Measurements from ENCODE around the gene MAPK7. TPM values are rescaled to one million over a fixed set of nuclear protein-coding genes. Genes with fewer than 3 reads are reported as not detected.

Gene MAPK7
- total and polyA plus RNA-seq, 2 experiments from 2014 or later = 21.2 to 28.6 TPM

- H3K36me3 ChIP-seq (ENCODE audit: low read depth) = no peaks in the 10 kb centered on the region
- H2AFZ ChIP-seq = no peak overlapping the region
- no peak overlapping the region for H3K9ac ChIP-seq
- TF ChIP-seq EZH2 (IDR thresholded peaks at IDR 0.05; ENCODE audit: insufficient read depth, poor library complexity, severe bottlenecking) = no peak
- TF ChIP-seq EZH2phosphoT487 (IDR thresholded peaks at IDR 0.05; ENCODE audit: insufficient read depth, low read depth) = no peak
- no peaks in the 10 kb centered on the region for H3K9me3 ChIP-seq (ENCODE audit: low read depth)
- peaks cover 18% of the 10 kb centered on the region; the same call in 1 of the 2 replicates for H3F3A ChIP-seq (ENCODE audit: insufficient read depth)
- H3K27me3 ChIP-seq (replicated peaks; ENCODE audit: insufficient read depth) = no peaks in the 10 kb centered on the region
- no peak overlapping the region for H3K4me3 ChIP-seq
- H3K9me2 ChIP-seq (ENCODE audit: insufficient read depth) = no peaks in the 10 kb centered on the region
- in situ Hi-C loops (cut with MboI) = no loop called here
- H3K4me2 ChIP-seq (ENCODE audit: unreplicated experiment) = no peak overlapping the region
- H3K79me2 ChIP-seq (ENCODE audit: insufficient read depth) = no peaks in the 10 kb centered on the region
- peaks cover 21% of the 10 kb centered on the region for H3K4me1 ChIP-seq (ENCODE audit: insufficient read depth)
- WGBS, 2 experiments (ENCODE audit: low coverage in 1 of 2, low lambda C conversion rate in 2 of 2, missing lambda C conversion rate in 2 of 2) = 57 to 59% methylated on average over 20 of the region's 20 CpGs
- peak; percentile 28 for DNase-seq
- no peak overlapping the region for H3K27ac ChIP-seq
- H4K20me1 ChIP-seq (ENCODE audit: insufficient read depth) = no peaks in the 10 kb centered on the region
Observed at GRCh38 chr17:19341641-19342610, 36.4 kb upstream of the MAPK7 start.

- H3K4me2 ChIP-seq (ENCODE audit: unreplicated experiment) = no peak overlapping the region
- H2AFZ ChIP-seq = no peak overlapping the region
- no peaks in the 10 kb centered on the region for H3K79me2 ChIP-seq (ENCODE audit: insufficient read depth)
- no peaks in the 10 kb centered on the region for H3K27me3 ChIP-seq (replicated peaks; ENCODE audit: insufficient read depth)
- no peak for TF ChIP-seq EZH2phosphoT487 (IDR thresholded peaks at IDR 0.05; ENCODE audit: insufficient read depth, low read depth)
- TF ChIP-seq EZH2 (IDR thresholded peaks at IDR 0.05; ENCODE audit: insufficient read depth, poor library complexity, severe bottlenecking) = no peak
- H3F3A ChIP-seq (ENCODE audit: insufficient read depth) = peaks cover 26% of the 10 kb centered on the region
- no peaks in the 10 kb centered on the region for H3K9me2 ChIP-seq (ENCODE audit: insufficient read depth)
- H4K20me1 ChIP-seq (ENCODE audit: insufficient read depth) = no peaks in the 10 kb centered on the region
- H3K9me3 ChIP-seq (ENCODE audit: low read depth) = no peaks in the 10 kb centered on the region
- no peak overlapping the region for H3K27ac ChIP-seq
- H3K9ac ChIP-seq = no peak overlapping the region
- 66 to 69% methylated on average over 6 to 7 of the region's 7 CpGs for WGBS, 2 experiments (ENCODE audit: low coverage in 1 of 2, low lambda C conversion rate in 2 of 2, missing lambda C conversion rate in 2 of 2)
- no peak overlapping the region for H3K4me3 ChIP-seq
- in situ Hi-C loops (cut with MboI) = no loop called here
- no peak for DNase-seq
- H3K4me1 ChIP-seq (ENCODE audit: insufficient read depth) = peaks cover 28% of the 10 kb centered on the region
- H3K36me3 ChIP-seq (ENCODE audit: low read depth) = no peaks in the 10 kb centered on the region
Observed at GRCh38 chr17:19342611-19343255, 35.6 kb upstream of the MAPK7 start.

DNA sequence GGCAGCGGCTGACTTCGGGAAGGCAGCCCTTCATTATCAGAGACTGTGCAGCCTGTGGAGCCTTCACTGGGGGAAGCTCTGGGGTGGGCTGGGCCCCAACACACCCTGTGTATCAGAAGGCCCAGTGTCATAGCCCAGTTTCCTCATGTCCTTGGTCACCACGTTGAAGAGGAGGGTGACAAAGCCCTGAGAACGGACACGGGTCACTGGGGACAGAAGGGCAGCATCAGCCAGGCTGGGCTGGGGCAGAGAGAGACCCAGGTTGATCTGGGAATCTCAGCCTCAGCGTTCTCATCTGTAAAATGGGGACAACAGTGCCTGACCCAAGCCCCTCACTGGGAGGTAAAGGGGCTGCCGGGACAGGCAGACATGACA is 35.1 kb upstream of the MAPK7 start:
- Histone ChIP-seq H3K4me3 (no peak overlapping the region), H3K9me3 (ENCODE audit: low read depth) (no peaks in the 10 kb centered on the region), H3K4me2 (ENCODE audit: unreplicated experiment) (no peak overlapping the region), H3K27ac (no peak overlapping the region), H3K79me2 (ENCODE audit: insufficient read depth) (no peaks in the 10 kb centered on the region), H3K36me3 (ENCODE audit: low read depth) (no peaks in the 10 kb centered on the region), H2AFZ (no peak overlapping the region), H3K4me1 (ENCODE audit: insufficient read depth) (peaks cover 28% of the 10 kb centered on the region), H3K27me3 (replicated peaks; ENCODE audit: insufficient read depth) (no peaks in the 10 kb centered on the region), H3F3A (ENCODE audit: insufficient read depth) (peaks cover 29% of the 10 kb centered on the region), H3K9ac (no peak overlapping the region), H4K20me1 (ENCODE audit: insufficient read depth) (no peaks in the 10 kb centered on the region), H3K9me2 (ENCODE audit: insufficient read depth) (no peaks in the 10 kb centered on the region)
- DNase-seq = no peak
- TF ChIP-seq EZH2phosphoT487 (IDR thresholded peaks at IDR 0.05; ENCODE audit: insufficient read depth, low read depth) (no peak), EZH2 (IDR thresholded peaks at IDR 0.05; ENCODE audit: insufficient read depth, poor library complexity, severe bottlenecking) (no peak)
- 91 to 98% methylated on average over 7 of the region's 7 CpGs for WGBS, 2 experiments (ENCODE audit: low coverage in 1 of 2, low lambda C conversion rate in 2 of 2, missing lambda C conversion rate in 2 of 2)
- in situ Hi-C loops (cut with MboI) = no loop called here

GRCh38 chr17:19343671-19344151 is 34.6 kb upstream of the MAPK7 start:
- in situ Hi-C loops (cut with MboI) = no loop called here
- Histone ChIP-seq H3K4me1 (ENCODE audit: insufficient read depth) (peaks cover 28% of the 10 kb centered on the region), H3K9me3 (ENCODE audit: low read depth) (no peaks in the 10 kb centered on the region), H3K36me3 (ENCODE audit: low read depth) (no peaks in the 10 kb centered on the region), H3K4me2 (ENCODE audit: unreplicated experiment) (no peak overlapping the region), H3K9me2 (ENCODE audit: insufficient read depth) (no peaks in the 10 kb centered on the region), H4K20me1 (ENCODE audit: insufficient read depth) (no peaks in the 10 kb centered on the region), H3K79me2 (ENCODE audit: insufficient read depth) (no peaks in the 10 kb centered on the region), H3K4me3 (no peak overlapping the region), H3F3A (ENCODE audit: insufficient read depth) (peaks cover 26% of the 10 kb centered on the region), H3K27me3 (replicated peaks; ENCODE audit: insufficient read depth) (no peaks in the 10 kb centered on the region), H2AFZ (no peak overlapping the region), H3K9ac (no peak overlapping the region), H3K27ac (no peak overlapping the region)
- TF ChIP-seq EZH2phosphoT487 (IDR thresholded peaks at IDR 0.05; ENCODE audit: insufficient read depth, low read depth) (no peak), EZH2 (IDR thresholded peaks at IDR 0.05; ENCODE audit: insufficient read depth, poor library complexity, severe bottlenecking) (no peak)
- DNase-seq = no peak
- 81 to 83% methylated on average over 9 to 13 of the region's 13 CpGs for WGBS, 2 experiments (ENCODE audit: low coverage in 1 of 2, low lambda C conversion rate in 2 of 2, missing lambda C conversion rate in 2 of 2)

Data from GM23248 (cell line).